HepG2 (cell line): ENCODE data around the gene TOP1. TPM values are rescaled to one million over a fixed set of nuclear protein-coding genes. Genes with fewer than 3 reads are reported as not detected.
A peak's percentile ranks its signal among the peaks of the same experiment; 100 is the strongest.

Source experiments
- BCL3 ChIP-seq: sonication (generic); formaldehyde crosslinking; IDR thresholded peaks from 2 replicates; pipeline ENCODE4 v1.5.1; 2020; ENCODE audit warnings: mild to moderate bottlenecking, missing genetic modification reagents, moderate library complexity
- CCAR2 ChIP-seq: fragments of 200-400 bp; formaldehyde crosslinking; optimal IDR thresholded peaks from 2 replicates; pipeline ENCODE3; 2018; ENCODE audit warnings: low read depth, mild to moderate bottlenecking, low read length, moderate library complexity
- ETV5 ChIP-seq: IDR thresholded peaks from 2 replicates; pipeline ENCODE4 v1.6.1; 2018; ENCODE audit warnings: missing biosample characterization, missing genetic modification reagents, inconsistent platforms, borderline replicate concordance
- FOXK2 ChIP-seq: fragments of 450-650 bp; IDR thresholded peaks from 2 replicates; pipeline ENCODE4 v1.6.1; 2016
- FOXM1 ChIP-seq: sonication (generic); formaldehyde crosslinking; IDR thresholded peaks from 2 replicates; pipeline ENCODE4 v1.5.0; 2020; ENCODE audit warnings: missing genetic modification reagents
- HMG20A ChIP-seq: IDR thresholded peaks from 2 replicates; pipeline ENCODE4 v1.6.1; 2016; ENCODE audit warnings: borderline replicate concordance
- HOXA7 ChIP-seq: sonication (generic); formaldehyde crosslinking; IDR thresholded peaks from 2 replicates; pipeline ENCODE4 v1.8.1; 2022; ENCODE audit warnings: mild to moderate bottlenecking, missing genetic modification reagents, moderate library complexity
- JUN ChIP-seq: sonication (generic); formaldehyde crosslinking; IDR thresholded peaks from 2 replicates; pipeline ENCODE4 v1.4.0; 2020; ENCODE audit warnings: mild to moderate bottlenecking, missing genetic modification reagents
- KDM6A ChIP-seq: IDR thresholded peaks from 2 replicates; pipeline ENCODE4 v1.6.1; 2016; ENCODE audit warnings: low read depth
- MAFK ChIP-seq, 2 experiments: IDR thresholded peaks in 1 of 2; conservative IDR thresholded peaks in 1 of 2; 2 replicates each; pipeline ENCODE4 v1.6.1; 2011; ENCODE audit warnings: improper control_type of control experiment in 2 of 2, low read length in 2 of 2
- MYC ChIP-seq: sonication (generic); formaldehyde crosslinking; IDR thresholded peaks from 2 replicates; pipeline ENCODE4 v1.9.0; 2021; ENCODE audit warnings: missing genetic modification reagents, borderline replicate concordance
- PRMT3 ChIP-seq: sonication (generic); formaldehyde crosslinking; IDR thresholded peaks from 2 replicates; pipeline ENCODE4 v1.8.1; 2022; ENCODE audit warnings: low read depth, mild to moderate bottlenecking, moderate library complexity, missing genetic modification reagents, borderline replicate concordance
- SSRP1 ChIP-seq: IDR thresholded peaks from 2 replicates; pipeline ENCODE4 v1.6.1; 2016; ENCODE audit warnings: control low read depth
- ZBTB1 ChIP-seq: sonication (generic); formaldehyde crosslinking; IDR thresholded peaks from 2 replicates; pipeline ENCODE4 v1.4.0; 2020; ENCODE audit warnings: missing genetic modification reagents, borderline replicate concordance
- ZBTB10 ChIP-seq: sonication (generic); formaldehyde crosslinking; IDR thresholded peaks from 2 replicates; pipeline ENCODE4 v1.4.0; 2020; ENCODE audit warnings: missing genetic modification reagents, borderline replicate concordance
- ZBTB7A ChIP-seq: sonication (generic); formaldehyde crosslinking; IDR thresholded peaks from 2 replicates; pipeline ENCODE4 v1.8.0; 2022; ENCODE audit warnings: mild to moderate bottlenecking, missing genetic modification reagents
- ZNF33B ChIP-seq: sonication (generic); formaldehyde crosslinking; IDR thresholded peaks from 2 replicates; pipeline ENCODE4 v1.5.1; 2020; ENCODE audit warnings: mild to moderate bottlenecking, missing genetic modification reagents
- ZNF431 ChIP-seq: sonication (generic); formaldehyde crosslinking; IDR thresholded peaks from 2 replicates; pipeline ENCODE4 v1.9.0; 2022; ENCODE audit warnings: missing genetic modification reagents, low read depth, mild to moderate bottlenecking, borderline replicate concordance
- ZNF7 ChIP-seq: IDR thresholded peaks from 2 replicates; pipeline ENCODE4 v1.6.1; 2016; ENCODE audit warnings: missing biosample characterization, missing genetic modification reagents
- polyA plus RNA-seq, 8 experiments: library from polyadenylated mRNA; depleted of rRNA in 3 of 8; stranded (reverse) in 7 of 8; unstranded in 1 of 8; fragments of >200 nt; fragmentation: Illumina TruSeq in 4 of 8; extraction: Trizol in 4 of 8; gene quantifications; 2 replicates each; pipeline versions ENCODE4 v1.2.1 to v1.2.3, GENCODE V29; 2011 to 2016; ENCODE audit warnings: low read depth in 4 of 8, missing spikeins in 1 of 8, mixed read lengths in 1 of 8; ENCODE audit not compliant: insufficient read depth in 1 of 8
- total RNA-seq, 5 experiments: library from RNA; depleted of rRNA; stranded (reverse); fragments of >200 nt; fragmentation: Illumina TruSeq; extraction: Trizol; gene quantifications; 2 replicates each; pipeline ENCODE4 v1.2.3, GENCODE V29; 2016; ENCODE audit warnings: low read depth in 1 of 5
- TF ChIP-seq, protein P1 (sequence below), 2 experiments: fragments of 450-650 bp in 1 of 2; sonication (generic) in 1 of 2; formaldehyde crosslinking; IDR thresholded peaks; 2 replicates each; pipeline versions ENCODE4 v1.5.0 to v1.8.0; 2020 to 2022; ENCODE audit warnings: mild to moderate bottlenecking in 1 of 2, missing genetic modification reagents in 1 of 2
- TF ChIP-seq, protein P2 (sequence below): sonication (generic); formaldehyde crosslinking; IDR thresholded peaks from 2 replicates; pipeline ENCODE4 v1.5.0; 2020; ENCODE audit warnings: mild to moderate bottlenecking, missing genetic modification reagents

Gene TOP1
- total and polyA plus RNA-seq, 2 of the 13 experiments (the other 11 are each of a cell fraction or from before 2014, with no cell fraction given), result 10.2 to 19.4 TPM

DNA sequence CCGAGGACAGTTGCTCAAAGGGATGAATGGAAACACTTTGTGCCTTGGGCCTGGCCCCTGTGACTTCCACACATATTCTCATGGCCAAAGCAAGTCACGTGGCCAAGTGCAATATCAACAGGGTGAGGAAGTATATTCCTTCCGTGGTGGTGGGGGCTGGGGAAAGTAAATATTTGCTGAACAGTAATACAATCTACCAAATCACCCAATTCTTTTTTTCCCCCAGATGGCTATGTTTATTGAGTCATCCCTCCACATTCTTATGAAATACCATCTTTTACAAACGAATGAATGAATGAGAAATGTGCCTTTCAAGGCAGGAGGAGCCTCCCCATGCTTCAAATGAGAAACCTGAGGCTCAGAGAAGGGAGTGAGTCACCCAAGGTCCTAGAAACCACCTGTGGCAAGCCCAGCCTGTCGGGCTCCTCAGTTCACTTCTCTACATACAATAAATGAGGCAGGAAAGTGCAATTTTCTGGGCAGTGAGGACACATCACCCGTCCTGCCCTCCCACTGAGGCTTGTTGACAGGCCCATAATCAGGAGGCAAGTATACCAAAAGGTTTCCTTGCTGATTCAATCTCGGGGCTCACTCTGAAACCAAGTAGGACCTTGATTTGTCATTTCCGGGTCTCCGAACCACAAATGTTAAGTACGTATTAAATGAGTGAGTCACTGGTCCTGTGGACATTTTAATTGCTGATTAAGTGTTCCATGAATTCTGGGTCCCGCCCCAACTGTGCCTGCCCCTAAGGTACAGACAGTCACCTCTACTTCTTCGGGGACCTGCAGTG is 25.3 kb upstream of the TOP1 start (continued):
- TF ChIP-seq ZBTB7A (CRISPR knock-in tag) (peak; percentile 41), JUN (CRISPR knock-in tag) (peak; percentile 60; the same call in 1 of the 2 replicates), FOXM1 (CRISPR knock-in tag) (no peak), ZBTB10 (CRISPR knock-in tag) (no peak; the same call in 1 of the 2 replicates), ZBTB1 (CRISPR knock-in tag) (peak; percentile 28; the same call in 1 of the 2 replicates), FOXK2 (peak; percentile 90), KDM6A (CRISPR knock-in tag) (peak; percentile 87), ZNF7 (CRISPR knock-in tag) (peak; percentile 18; the same call in 1 of the 2 replicates), ZNF33B (peak; percentile 88), CCAR2 (peak; percentile 50), ETV5 (peak; percentile 97), PRMT3 (CRISPR knock-in tag) (no peak), HMG20A (CRISPR knock-in tag) (peak; percentile 90), ZNF431 (CRISPR knock-in tag) (peak; percentile 77; the same call in 1 of the 2 replicates), SSRP1 (peak; percentile 77; the same call in 1 of the 2 replicates), HOXA7 (CRISPR knock-in tag) (no peak), MAFK (conservative IDR thresholded peaks at IDR 0.05 in 1 of 2, IDR thresholded peaks at IDR 0.05 in 1 of 2; ENCODE audit: low read length in 2 of 2) (peak; percentile 39 to 56; a peak in 3 of 4 replicates), BCL3 (peak; percentile 26; the same call in 1 of the 2 replicates), MYC (peak; percentile 84; the same call in 1 of the 2 replicates)
- TF ChIP-seq, protein P1, sequence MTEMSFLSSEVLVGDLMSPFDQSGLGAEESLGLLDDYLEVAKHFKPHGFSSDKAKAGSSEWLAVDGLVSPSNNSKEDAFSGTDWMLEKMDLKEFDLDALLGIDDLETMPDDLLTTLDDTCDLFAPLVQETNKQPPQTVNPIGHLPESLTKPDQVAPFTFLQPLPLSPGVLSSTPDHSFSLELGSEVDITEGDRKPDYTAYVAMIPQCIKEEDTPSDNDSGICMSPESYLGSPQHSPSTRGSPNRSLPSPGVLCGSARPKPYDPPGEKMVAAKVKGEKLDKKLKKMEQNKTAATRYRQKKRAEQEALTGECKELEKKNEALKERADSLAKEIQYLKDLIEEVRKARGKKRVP (CRISPR knock-in tag; IDR thresholded peaks at IDR 0.05), result peak in 1 of 2 experiments; percentile 88; a peak in 2 of 4 replicates
- TF ChIP-seq, protein P2, sequence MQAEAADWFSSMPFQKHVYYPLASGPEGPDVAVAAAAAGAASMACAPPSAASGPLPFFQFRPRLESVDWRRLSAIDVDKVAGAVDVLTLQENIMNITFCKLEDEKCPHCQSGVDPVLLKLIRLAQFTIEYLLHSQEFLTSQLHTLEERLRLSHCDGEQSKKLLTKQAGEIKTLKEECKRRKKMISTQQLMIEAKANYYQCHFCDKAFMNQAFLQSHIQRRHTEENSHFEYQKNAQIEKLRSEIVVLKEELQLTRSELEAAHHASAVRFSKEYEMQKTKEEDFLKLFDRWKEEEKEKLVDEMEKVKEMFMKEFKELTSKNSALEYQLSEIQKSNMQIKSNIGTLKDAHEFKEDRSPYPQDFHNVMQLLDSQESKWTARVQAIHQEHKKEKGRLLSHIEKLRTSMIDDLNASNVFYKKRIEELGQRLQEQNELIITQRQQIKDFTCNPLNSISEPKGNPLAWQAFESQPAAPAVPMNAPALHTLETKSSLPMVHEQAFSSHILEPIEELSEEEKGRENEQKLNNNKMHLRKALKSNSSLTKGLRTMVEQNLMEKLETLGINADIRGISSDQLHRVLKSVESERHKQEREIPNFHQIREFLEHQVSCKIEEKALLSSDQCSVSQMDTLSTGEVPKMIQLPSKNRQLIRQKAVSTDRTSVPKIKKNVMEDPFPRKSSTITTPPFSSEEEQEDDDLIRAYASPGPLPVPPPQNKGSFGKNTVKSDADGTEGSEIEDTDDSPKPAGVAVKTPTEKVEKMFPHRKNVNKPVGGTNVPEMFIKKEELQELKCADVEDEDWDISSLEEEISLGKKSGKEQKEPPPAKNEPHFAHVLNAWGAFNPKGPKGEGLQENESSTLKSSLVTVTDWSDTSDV, result no peak
